Left ventricle myocardium inferior (tissue), 1 donor: ENCODE measurements around the gene MYT1. TPM values are rescaled to one million over a fixed set of nuclear protein-coding genes. Genes with fewer than 3 reads are reported as not detected.

Source experiments
- DNase-seq: peaks from one replicate; pipeline ENCODE4 v3.0.0-alpha.2; 2020
- H3K27ac ChIP-seq: fragments of 200-600 bp; replicated peaks from 2 replicates; pipeline ENCODE4 v1.8.0; 2021
- H3K27me3 ChIP-seq: fragments of 200-600 bp; 2 replicates; pipeline ENCODE4 v1.8.0; 2021; ENCODE audit warnings: low read depth
- H3K36me3 ChIP-seq: fragments of 200-600 bp; 2 replicates; pipeline ENCODE4 v1.8.0; 2021
- H3K4me1 ChIP-seq: fragments of 200-600 bp; 2 replicates; pipeline ENCODE4 v1.8.0; 2021
- H3K4me3 ChIP-seq: fragments of 200-600 bp; 2 replicates; pipeline ENCODE4 v1.8.0; 2021; ENCODE audit warnings: mild to moderate bottlenecking, moderate library complexity
- H3K9me3 ChIP-seq: fragments of 200-600 bp; replicated peaks from 2 replicates; pipeline ENCODE4 v1.8.0; 2021
- CTCF ChIP-seq: fragments of 200-600 bp; IDR thresholded peaks from 2 replicates; pipeline ENCODE4 v1.8.0; 2021; ENCODE audit warnings: antibody characterized with exemption, mild to moderate bottlenecking, borderline replicate concordance
- intact Hi-C: fragments of 100-400 bp; cut with micrococcal nuclease; formaldehyde crosslinking; loops from one replicate; pipeline ENCODE4 v1.11.0; 2022
- total RNA-seq: library from RNA; stranded (reverse); fragmentation: NEBNext Ultra II Directional; extraction: Animal tissue kit (Norgen Biotek cat#: 25700); gene quantifications from one replicate; pipeline ENCODE4 v1.2.1, GENCODE V29; 2021
- donor health status: DM: no; HTN: yes; CAD: no; lungs with severe emphysema.

Gene MYT1
- total RNA-seq, 1 donor from 2014 or later: 0.11 TPM

- H3K4me3 ChIP-seq: no peak overlapping the region
- peaks cover 93% of the 10 kb centered on the region for H3K27me3 ChIP-seq
- no peak for TF ChIP-seq CTCF
- H3K36me3 ChIP-seq: no peaks in the 10 kb centered on the region
- DNase-seq: peak; percentile 38
- no peaks in the 10 kb centered on the region for H3K9me3 ChIP-seq
- H3K27ac ChIP-seq: no peak overlapping the region
- intact Hi-C loops: no loop called here
- no peaks in the 10 kb centered on the region for H3K4me1 ChIP-seq
These were observed 2.7 kb upstream of the MYT1 start for GRCh38 chr20:64161356-64162238.

DNA sequence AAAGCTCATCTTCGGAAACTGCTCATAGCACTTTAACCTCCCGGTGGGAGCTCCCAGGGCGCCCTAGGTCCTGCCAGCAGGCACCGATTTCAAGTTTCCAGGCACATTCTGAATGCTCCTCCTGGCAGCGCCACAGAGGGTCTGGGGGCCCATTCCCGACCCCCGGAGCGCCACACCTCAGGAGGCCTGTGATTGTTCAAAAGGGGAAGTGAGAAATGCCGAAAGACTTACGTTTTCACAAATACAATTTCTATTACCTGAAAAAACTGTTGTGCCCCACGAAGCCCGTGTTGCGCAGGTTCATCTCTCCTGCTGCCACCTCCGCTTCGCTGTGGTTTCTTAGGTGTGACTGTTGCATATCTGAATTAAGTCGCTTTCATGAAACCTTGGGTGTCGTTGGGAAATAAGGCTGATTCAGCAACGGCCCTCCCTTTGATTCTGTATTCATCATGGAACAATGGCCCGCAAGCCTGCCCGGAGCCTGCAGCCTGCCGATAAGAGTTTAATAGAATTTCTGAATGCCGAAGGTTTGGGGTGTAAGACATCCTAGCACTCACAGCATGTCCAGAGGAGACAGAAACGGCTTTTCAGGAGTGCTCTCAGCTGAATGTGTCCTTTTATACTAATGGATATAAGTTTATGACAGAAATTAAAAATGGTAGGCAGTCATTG, 1.9 kb upstream of the MYT1 start:
- Histone ChIP-seq H3K4me3 (no peak overlapping the region), H3K4me1 (no peaks in the 10 kb centered on the region), H3K9me3 (no peaks in the 10 kb centered on the region), H3K27ac (no peak overlapping the region), H3K36me3 (no peaks in the 10 kb centered on the region), H3K27me3 (peaks cover 93% of the 10 kb centered on the region)
- DNase-seq: no peak
- intact Hi-C loops: no loop called here
- no peak for TF ChIP-seq CTCF

DNA sequence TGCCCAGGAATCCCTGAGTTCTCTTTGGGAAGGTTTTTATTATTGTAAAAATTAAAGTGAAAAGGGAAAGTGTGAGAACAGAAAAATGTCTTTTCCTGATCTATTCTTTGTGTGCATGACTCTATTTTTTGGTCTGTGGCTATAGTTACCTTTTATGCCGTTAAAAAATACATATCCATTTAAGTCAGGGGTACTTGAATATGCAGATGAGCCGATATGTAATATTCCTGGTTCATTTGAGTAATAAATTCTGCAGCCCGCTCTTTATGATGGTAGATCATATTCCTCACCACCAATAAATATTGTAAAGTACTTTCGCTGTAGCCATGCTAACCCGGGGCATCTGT, 503 bp upstream of the MYT1 start:
- H3K9me3 ChIP-seq: no peaks in the 10 kb centered on the region
- intact Hi-C loops: no loop called here
- H3K4me3 ChIP-seq: no peak overlapping the region
- H3K27ac ChIP-seq: no peak overlapping the region
- no peaks in the 10 kb centered on the region for H3K36me3 ChIP-seq
- no peaks in the 10 kb centered on the region for H3K4me1 ChIP-seq
- no peak for DNase-seq
- no peak for TF ChIP-seq CTCF
- H3K27me3 ChIP-seq: peaks cover 99% of the 10 kb centered on the region

DNA sequence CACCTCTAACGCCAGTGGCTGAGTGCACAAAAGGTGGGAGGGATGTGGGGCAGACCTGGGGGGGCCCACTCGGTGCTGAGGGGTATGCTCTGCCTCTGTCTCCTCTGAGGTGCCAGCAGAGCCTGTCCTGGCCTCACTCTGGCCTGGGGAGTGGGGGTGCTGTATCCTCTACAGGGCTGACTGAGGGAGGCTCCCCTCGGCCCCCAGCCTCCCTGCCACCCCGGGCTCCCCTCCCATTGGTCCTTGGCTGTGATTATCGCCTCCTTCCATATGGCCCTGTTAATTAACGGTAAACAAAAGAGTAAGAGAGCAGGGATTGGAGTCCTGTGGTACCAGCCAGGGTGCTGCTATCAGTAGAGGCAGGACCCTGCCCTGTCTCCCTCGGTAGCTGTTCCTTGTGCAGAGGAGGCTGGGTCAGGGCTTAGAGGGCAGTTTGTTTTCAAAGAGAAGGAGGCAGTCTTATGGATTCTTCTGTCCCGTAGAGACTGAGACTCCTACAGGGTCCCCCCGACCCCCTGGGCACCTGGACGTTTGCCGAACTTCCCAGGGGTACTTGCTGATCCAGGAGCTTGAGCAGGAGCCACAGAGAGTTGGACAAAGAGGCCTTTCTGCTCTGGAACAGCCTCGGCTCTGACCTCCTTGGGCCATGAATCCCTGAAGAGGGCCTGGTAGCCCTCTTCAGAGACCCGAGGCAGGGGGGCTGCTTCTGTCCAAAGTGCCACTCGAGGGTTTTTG, 1.8 kb downstream of the MYT1 start:
- Histone ChIP-seq H3K9me3 (no peaks in the 10 kb centered on the region), H3K4me3 (no peak overlapping the region), H3K27ac (no peak overlapping the region), H3K27me3 (peaks cover 97% of the 10 kb centered on the region), H3K36me3 (no peaks in the 10 kb centered on the region), H3K4me1 (no peaks in the 10 kb centered on the region)
- DNase-seq: no peak
- intact Hi-C loops: no loop called here
- TF ChIP-seq CTCF: no peak

DNA sequence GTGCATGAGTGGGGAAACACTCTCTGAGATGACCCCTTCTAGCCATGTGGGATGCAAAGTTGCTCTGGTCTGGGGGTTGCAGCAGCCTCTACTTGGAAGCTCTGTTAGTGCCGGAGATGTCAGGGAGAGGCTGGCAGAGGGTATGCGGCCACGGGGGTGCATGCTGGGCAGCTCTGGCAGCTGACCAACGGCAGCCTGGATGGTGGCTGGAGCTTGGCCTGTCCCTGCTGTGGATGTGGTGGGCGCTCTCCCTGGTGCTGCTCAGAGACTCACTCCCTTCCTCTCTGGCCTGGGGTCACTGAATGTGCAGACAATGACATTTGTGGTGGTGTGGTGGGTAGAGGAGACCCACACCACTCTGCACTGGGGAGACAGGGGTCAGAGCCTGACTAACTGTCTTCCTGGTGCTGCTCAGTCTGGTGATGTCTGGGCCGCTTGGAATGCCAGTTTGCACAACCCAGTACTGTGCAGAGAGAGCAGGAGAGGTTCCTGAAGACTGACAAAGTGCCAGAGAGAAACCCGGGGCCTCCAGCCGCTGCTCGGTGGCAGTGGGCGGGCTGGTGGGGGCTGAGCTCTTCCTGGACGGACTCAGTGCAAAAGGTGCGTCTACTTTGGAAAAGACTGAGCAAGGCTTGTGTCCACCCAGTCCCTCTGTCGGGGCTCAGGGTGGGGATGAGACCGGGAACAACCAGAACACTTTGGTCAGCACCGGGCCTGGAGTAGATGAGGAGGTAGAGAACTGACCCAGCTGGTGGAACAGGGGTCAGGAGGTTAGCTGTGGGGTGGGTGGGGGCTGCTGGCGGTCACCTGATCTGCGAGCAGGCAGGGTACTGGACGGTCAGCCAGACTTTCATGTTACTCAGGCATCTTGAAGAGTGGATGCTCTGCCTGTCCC, 2.7 kb downstream of the MYT1 start:
- Histone ChIP-seq H3K4me1 (no peaks in the 10 kb centered on the region), H3K4me3 (no peak overlapping the region), H3K27me3 (peaks cover 96% of the 10 kb centered on the region), H3K9me3 (no peaks in the 10 kb centered on the region), H3K36me3 (no peaks in the 10 kb centered on the region), H3K27ac (no peak overlapping the region)
- no peak for TF ChIP-seq CTCF
- DNase-seq: no peak
- intact Hi-C loops: no loop called here
